Sigmoid colon (tissue), 4 donors: ENCODE data around the gene PET117.

Experiments
- CTCF ChIP-seq, 4 experiments: fragments of 450-650 bp in 3 of 4; fragments of 200-600 bp in 1 of 4; IDR thresholded peaks; one replicate each; pipeline ENCODE4 v1.5.1; 2016 to 2019; ENCODE audit warnings: antibody characterized with exemption in 4 of 4, mild to moderate bottlenecking in 3 of 4, moderate library complexity in 2 of 4
- EP300 ChIP-seq, 4 donors: sonication (generic); formaldehyde crosslinking; IDR thresholded peaks; one replicate each; pipeline ENCODE4 v1.6.1; 2017; ENCODE audit warnings: antibody characterized with exemption in 4 of 4
- POLR2A ChIP-seq, 2 donors: fragments of 450-650 bp; IDR thresholded peaks; one replicate each; pipeline ENCODE4 v1.6.1; 2016; ENCODE audit warnings: antibody characterized with exemption in 2 of 2, mild to moderate bottlenecking in 2 of 2, moderate library complexity in 2 of 2
- POLR2AphosphoS5 ChIP-seq, 4 donors: sonication (generic); formaldehyde crosslinking; IDR thresholded peaks; one replicate each; pipeline ENCODE4 v1.6.1; 2017; ENCODE audit warnings: antibody characterized with exemption in 4 of 4

- TF ChIP-seq CTCF (IDR thresholded peaks at IDR 0.05): no peak
- TF ChIP-seq POLR2A (IDR thresholded peaks at IDR 0.05): no peak
- no peak for TF ChIP-seq EP300 (IDR thresholded peaks at IDR 0.05)
- no peak for TF ChIP-seq POLR2AphosphoS5 (IDR thresholded peaks at IDR 0.05)
Measured at GRCh38 chr20:18174906-18175683, 37.4 kb downstream of the PET117 start.
